Measurements from ENCODE around the gene SIX2.

SIX2 gene

DNA sequence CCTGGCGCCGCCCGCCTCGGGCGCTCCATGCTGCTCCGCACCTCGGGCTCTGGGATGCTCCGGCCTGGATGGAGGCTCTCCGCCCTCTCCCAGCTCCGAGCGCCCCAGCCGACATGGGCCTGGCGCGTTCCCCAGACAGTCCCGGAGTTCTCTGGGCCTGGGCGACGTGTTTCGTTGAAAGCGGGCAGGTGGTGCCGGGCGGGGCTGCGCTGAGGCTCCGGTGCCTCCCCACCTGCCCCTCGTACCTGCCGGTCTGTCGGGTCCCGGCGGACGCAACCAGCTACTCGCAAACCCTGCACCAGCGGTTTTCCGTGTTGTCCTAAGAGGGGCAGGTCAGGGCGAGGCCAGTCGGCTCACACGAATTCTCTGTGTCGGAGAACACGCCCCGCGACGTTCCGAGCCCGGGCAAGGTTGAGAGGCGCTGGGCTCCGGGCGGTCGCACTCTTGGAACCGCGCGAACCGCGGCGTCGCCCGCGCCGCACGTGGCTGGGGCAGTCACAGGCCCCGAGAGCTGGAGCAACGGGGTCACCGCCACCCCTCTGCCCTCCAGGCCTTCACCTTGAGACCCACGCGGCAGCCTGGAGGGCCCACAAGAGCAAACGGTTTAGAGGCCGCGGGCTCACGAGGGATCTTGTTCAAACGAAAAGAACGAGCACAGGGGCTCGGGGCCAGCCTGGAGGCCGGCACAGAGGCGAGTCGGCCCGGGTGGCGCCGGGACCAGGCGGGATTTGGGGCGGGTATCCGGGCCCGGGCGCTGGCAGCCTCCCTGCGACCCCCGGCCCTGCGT, 4.2 kb upstream of the SIX2 start:
- TF ChIP-seq, protein P1, sequence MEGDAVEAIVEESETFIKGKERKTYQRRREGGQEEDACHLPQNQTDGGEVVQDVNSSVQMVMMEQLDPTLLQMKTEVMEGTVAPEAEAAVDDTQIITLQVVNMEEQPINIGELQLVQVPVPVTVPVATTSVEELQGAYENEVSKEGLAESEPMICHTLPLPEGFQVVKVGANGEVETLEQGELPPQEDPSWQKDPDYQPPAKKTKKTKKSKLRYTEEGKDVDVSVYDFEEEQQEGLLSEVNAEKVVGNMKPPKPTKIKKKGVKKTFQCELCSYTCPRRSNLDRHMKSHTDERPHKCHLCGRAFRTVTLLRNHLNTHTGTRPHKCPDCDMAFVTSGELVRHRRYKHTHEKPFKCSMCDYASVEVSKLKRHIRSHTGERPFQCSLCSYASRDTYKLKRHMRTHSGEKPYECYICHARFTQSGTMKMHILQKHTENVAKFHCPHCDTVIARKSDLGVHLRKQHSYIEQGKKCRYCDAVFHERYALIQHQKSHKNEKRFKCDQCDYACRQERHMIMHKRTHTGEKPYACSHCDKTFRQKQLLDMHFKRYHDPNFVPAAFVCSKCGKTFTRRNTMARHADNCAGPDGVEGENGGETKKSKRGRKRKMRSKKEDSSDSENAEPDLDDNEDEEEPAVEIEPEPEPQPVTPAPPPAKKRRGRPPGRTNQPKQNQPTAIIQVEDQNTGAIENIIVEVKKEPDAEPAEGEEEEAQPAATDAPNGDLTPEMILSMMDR (IDR thresholded peaks at IDR 0.05; ENCODE audit: control insufficient read depth, insufficient read depth, low read depth, low read length, missing control alignments) = no peak
- DNase-seq (ENCODE audit: low read depth) = no peak
- peak overlapping the region; percentile 15 for H3K4me3 ChIP-seq (ENCODE audit: control insufficient read depth, low read depth, low read length)

DNA sequence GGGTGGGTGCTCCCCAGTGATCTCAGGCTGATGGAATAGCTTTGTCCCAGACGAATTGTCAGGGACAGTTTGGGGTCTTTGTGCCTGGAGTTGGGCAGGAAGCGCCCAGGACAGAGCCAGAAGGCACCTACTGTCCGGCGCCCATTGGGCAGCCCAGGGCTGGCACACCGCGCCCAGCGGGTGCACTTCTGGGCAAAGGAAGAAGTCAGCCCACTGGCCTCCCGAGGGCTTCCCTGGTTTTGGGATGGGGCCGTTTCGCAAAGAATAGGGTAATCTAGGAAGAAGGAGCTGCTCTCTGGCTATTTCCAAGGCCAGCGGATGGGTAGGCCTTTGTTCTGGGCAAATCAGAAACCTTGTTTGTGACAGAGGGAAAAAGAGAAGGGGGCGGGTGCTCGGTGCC, 3.5 kb upstream of the SIX2 start:
- DNase-seq (ENCODE audit: low read depth) = no peak
- H3K4me3 ChIP-seq (ENCODE audit: control insufficient read depth, low read depth, low read length) = no peak overlapping the region
- TF ChIP-seq, protein P1 (IDR thresholded peaks at IDR 0.05; ENCODE audit: control insufficient read depth, insufficient read depth, low read depth, low read length, missing control alignments) = no peak

DNA sequence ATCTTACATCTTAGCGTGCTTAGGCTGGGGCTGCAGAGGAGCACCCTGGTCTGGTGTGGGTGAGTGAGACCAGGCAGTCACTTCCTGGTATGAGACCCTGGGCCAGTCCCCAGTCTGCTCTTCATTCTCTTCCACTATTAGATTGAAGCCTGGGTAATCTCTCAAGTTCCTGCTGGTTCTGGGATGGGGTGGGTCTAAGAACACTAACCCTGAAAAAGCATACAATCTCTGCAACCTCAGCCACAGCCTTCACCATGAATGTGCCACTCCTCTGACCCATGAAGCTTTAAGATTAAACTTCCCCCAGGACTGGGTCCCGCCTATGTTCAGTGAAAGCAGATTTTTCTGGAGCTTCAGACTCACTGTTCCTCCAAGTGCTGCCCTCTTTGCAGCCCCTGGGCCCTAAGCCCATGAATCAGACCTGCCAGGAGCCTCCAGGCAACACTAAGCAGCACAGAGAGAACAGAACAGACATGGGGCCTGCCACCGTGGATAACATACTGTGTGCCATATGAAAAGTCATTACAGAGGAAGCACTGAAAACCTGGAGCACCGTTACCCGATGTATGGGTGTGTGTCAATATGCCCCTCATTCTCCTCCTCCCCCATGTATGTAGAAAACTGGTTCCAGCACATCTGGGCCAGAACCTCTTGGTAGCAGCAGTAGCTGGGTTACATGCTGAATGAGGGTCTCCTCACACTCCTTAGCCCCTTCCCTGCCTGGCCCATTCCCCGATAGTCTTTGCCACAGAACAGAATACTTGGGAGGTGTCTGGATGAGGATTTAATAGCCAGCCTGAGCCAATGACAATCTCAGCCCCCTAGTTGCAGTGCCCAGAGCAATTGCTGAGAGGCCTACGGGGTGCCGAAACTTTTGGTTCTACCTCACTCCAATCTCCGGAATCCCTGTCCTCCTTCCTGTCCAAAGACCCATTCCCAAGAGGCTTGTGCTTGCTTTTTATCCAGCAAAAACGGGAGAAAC, 2.7 kb upstream of the SIX2 start:
- TF ChIP-seq, protein P1 (IDR thresholded peaks at IDR 0.05; ENCODE audit: control insufficient read depth, insufficient read depth, low read depth, low read length, missing control alignments) = no peak
- DNase-seq (ENCODE audit: low read depth) = no peak
- H3K4me3 ChIP-seq (ENCODE audit: control insufficient read depth, low read depth, low read length) = no peak overlapping the region

DNA sequence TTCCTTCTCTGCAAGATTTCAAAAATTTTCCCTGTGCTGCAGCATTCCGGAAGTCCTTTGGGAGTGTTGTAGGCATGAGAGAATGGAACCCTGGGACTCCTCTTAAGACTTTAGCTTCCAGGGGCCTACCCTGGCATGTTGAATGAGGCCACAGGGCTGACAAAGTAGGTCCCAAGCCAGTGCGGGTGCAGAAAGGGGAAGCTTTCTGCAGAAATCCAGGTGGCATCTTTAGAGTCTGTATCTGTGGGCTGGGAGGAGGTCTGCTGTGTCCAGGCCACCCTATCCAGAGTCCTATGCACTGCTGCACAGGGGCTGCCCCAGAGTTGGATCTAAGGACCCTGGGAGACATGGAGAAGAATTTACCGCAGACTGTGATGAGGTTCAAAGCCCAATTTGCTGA, 1.9 kb upstream of the SIX2 start:
- DNase-seq (ENCODE audit: low read depth) = no peak
- H3K4me3 ChIP-seq (ENCODE audit: control insufficient read depth, low read depth, low read length) = no peak overlapping the region
- TF ChIP-seq, protein P1 (IDR thresholded peaks at IDR 0.05; ENCODE audit: control insufficient read depth, insufficient read depth, low read depth, low read length, missing control alignments) = no peak

DNA sequence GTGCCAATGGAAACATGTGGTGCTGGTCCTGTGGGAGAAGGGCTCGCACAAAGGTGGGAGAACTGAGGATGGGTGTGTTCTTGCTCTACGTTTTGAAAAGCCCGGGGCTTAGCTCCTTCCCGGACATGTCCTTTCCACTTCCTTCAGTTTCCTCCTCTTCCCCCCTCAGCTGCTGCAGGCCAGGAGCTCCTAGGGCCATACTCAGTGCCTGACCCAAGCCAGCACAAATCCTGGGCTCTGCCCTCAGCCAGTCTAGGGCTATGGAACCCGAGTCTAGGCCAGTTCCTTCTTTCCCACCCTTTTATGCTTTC, 1.4 kb upstream of the SIX2 start:
- TF ChIP-seq, protein P1 (IDR thresholded peaks at IDR 0.05; ENCODE audit: control insufficient read depth, insufficient read depth, low read depth, low read length, missing control alignments) = no peak
- peak overlapping the region; percentile 53 for H3K4me3 ChIP-seq (ENCODE audit: control insufficient read depth, low read depth, low read length)
- no peak for DNase-seq (ENCODE audit: low read depth)

DNA sequence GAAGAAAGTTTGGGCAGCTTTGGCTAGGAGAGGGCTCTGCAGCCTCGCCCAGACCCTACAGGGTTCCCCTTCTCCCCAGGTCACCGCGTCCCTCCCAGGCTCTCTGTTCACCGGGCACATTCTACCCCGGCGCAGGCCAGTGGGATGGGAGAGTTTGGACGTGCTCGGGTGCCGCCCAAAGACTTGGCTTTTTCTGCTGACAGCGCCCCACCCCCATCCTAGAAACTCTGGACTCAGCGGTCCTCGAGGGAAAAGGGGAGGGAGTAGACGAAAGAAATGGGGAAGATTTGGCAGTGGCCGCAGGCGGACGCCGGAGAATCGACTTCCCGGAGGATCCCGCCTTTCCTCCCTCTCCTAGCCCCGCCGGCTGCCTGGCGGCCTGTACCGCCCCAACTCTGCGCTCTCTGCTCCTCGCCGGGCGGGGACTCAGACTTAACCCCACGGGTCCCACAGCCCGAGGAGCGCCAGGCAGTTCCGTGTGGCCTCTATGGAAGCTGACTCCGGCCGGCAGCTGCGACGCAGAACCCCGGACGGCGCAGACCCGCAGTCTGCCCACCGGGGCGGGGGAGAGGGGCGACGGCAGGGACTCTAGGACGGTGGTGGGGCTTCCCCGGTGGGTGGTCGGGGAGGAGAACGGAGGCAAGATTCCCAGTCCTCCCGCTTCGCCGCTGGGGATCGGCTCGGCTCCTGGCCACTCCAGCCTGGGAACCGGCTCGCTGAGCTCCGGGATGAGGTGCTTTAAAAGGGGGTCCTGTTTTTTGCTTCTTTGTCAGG, 863 bp upstream of the SIX2 start:
- TF ChIP-seq, protein P1 (IDR thresholded peaks at IDR 0.05; ENCODE audit: control insufficient read depth, insufficient read depth, low read depth, low read length, missing control alignments) = no peak
- H3K4me3 ChIP-seq (ENCODE audit: control insufficient read depth, low read depth, low read length) = peak overlapping the region; percentile 53
- DNase-seq (ENCODE audit: low read depth) = no peak
